ENCODE measurements around the gene IFI27L2. TPM values are rescaled to one million over a fixed set of nuclear protein-coding genes. Genes with fewer than 3 reads are reported as not detected.

The IFI27L2 gene
- total and polyA plus RNA-seq, 2 experiments from 2014 or later, result 23.4 to 38.5 TPM

GRCh38 chr14:94128216-94128839, 1.1 kb downstream of the IFI27L2 start (continued):
- TF ChIP-seq, protein P1, sequence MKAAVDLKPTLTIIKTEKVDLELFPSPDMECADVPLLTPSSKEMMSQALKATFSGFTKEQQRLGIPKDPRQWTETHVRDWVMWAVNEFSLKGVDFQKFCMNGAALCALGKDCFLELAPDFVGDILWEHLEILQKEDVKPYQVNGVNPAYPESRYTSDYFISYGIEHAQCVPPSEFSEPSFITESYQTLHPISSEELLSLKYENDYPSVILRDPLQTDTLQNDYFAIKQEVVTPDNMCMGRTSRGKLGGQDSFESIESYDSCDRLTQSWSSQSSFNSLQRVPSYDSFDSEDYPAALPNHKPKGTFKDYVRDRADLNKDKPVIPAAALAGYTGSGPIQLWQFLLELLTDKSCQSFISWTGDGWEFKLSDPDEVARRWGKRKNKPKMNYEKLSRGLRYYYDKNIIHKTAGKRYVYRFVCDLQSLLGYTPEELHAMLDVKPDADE (IDR thresholded peaks at IDR 0.05), result no peak
- no peak for TF ChIP-seq NANOG (IDR thresholded peaks at IDR 0.05; ENCODE audit: borderline replicate concordance)
- no peak for TF ChIP-seq STAT1 (IDR thresholded peaks at IDR 0.05; ENCODE audit: unreplicated experiment)
- TF ChIP-seq POLR2AphosphoS5 (IDR thresholded peaks at IDR 0.05; ENCODE audit: low read depth), result no peak
- TF ChIP-seq ZNF331 (CRISPR knock-in tag; IDR thresholded peaks at IDR 0.05; ENCODE audit: low read depth), result no peak
- no peak for TF ChIP-seq ZNF114 (CRISPR knock-in tag; IDR thresholded peaks at IDR 0.05)

- Histone ChIP-seq H3F3A (replicated peaks; ENCODE audit: low read depth) (no peaks in the 10 kb centered on the region), H2AFZ (no peak overlapping the region), H3K9me2 (ENCODE audit: insufficient read depth) (no peaks in the 10 kb centered on the region), H3K27me3 (ENCODE audit: insufficient read depth) (no peaks in the 10 kb centered on the region), H3K27ac (ENCODE audit: low read depth) (no peak overlapping the region), H3K4me1 (ENCODE audit: insufficient read depth) (peaks cover 11% of the 10 kb centered on the region; the same call in 1 of the 2 replicates), H3K4me2 (no peak overlapping the region), H4K20me1 (replicated peaks; ENCODE audit: insufficient read depth) (no peaks in the 10 kb centered on the region), H3K79me2 (replicated peaks; ENCODE audit: insufficient read depth) (no peaks in the 10 kb centered on the region), H3K4me3 (no peak overlapping the region), H3K36me3 (ENCODE audit: insufficient read depth) (no peaks in the 10 kb centered on the region)
- ATAC-seq (no peak), DNase-seq (ENCODE audit: low spot score) (no peak)
- Mint-ChIP-seq H3K4me1 (peaks cover 8% of the 10 kb centered on the region), H3K27me3 (ENCODE audit: insufficient read depth, low read depth, poor library complexity) (peaks cover 5% of the 10 kb centered on the region), H3K4me3 (no peak overlapping the region), H3K36me3 (ENCODE audit: low read depth) (no peaks in the 10 kb centered on the region; the same call in 2 of the 3 replicates), H3K27ac (no peak overlapping the region), H3K9me3 (peaks cover 4% of the 10 kb centered on the region; the same call in 1 of the 3 replicates)
- TF ChIP-seq, protein P2, sequence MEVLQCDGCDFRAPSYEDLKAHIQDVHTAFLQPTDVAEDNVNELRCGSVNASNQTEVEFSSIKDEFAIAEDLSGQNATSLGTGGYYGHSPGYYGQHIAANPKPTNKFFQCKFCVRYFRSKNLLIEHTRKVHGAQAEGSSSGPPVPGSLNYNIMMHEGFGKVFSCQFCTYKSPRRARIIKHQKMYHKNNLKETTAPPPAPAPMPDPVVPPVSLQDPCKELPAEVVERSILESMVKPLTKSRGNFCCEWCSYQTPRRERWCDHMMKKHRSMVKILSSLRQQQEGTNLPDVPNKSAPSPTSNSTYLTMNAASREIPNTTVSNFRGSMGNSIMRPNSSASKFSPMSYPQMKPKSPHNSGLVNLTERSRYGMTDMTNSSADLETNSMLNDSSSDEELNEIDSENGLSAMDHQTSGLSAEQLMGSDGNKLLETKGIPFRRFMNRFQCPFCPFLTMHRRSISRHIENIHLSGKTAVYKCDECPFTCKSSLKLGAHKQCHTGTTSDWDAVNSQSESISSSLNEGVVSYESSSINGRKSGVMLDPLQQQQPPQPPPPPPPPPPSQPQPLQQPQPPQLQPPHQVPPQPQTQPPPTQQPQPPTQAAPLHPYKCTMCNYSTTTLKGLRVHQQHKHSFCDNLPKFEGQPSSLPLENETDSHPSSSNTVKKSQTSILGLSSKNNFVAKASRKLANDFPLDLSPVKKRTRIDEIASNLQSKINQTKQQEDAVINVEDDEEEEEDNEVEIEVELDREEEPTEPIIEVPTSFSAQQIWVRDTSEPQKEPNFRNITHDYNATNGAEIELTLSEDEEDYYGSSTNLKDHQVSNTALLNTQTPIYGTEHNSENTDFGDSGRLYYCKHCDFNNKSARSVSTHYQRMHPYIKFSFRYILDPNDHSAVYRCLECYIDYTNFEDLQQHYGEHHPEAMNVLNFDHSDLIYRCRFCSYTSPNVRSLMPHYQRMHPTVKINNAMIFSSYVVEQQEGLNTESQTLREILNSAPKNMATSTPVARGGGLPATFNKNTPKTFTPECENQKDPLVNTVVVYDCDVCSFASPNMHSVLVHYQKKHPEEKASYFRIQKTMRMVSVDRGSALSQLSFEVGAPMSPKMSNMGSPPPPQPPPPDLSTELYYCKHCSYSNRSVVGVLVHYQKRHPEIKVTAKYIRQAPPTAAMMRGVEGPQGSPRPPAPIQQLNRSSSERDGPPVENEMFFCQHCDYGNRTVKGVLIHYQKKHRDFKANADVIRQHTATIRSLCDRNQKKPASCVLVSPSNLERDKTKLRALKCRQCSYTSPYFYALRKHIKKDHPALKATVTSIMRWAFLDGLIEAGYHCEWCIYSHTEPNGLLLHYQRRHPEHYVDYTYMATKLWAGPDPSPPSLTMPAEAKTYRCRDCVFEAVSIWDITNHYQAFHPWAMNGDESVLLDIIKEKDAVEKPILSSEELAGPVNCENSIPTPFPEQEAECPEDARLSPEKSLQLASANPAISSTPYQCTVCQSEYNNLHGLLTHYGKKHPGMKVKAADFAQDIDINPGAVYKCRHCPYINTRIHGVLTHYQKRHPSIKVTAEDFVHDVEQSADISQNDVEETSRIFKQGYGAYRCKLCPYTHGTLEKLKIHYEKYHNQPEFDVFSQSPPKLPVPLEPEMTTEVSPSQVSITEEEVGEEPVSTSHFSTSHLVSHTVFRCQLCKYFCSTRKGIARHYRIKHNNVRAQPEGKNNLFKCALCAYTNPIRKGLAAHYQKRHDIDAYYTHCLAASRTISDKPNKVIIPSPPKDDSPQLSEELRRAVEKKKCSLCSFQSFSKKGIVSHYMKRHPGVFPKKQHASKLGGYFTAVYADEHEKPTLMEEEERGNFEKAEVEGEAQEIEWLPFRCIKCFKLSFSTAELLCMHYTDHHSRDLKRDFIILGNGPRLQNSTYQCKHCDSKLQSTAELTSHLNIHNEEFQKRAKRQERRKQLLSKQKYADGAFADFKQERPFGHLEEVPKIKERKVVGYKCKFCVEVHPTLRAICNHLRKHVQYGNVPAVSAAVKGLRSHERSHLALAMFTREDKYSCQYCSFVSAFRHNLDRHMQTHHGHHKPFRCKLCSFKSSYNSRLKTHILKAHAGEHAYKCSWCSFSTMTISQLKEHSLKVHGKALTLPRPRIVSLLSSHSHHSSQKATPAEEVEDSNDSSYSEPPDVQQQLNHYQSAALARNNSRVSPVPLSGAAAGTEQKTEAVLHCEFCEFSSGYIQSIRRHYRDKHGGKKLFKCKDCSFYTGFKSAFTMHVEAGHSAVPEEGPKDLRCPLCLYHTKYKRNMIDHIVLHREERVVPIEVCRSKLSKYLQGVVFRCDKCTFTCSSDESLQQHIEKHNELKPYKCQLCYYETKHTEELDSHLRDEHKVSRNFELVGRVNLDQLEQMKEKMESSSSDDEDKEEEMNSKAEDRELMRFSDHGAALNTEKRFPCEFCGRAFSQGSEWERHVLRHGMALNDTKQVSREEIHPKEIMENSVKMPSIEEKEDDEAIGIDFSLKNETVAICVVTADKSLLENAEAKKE (CRISPR knock-in tag; IDR thresholded peaks at IDR 0.05), result no peak
- no peak for TF ChIP-seq EZH2phosphoT487 (IDR thresholded peaks at IDR 0.05; ENCODE audit: unreplicated experiment)
- no peak for TF ChIP-seq STAT1 (IDR thresholded peaks at IDR 0.05; ENCODE audit: unreplicated experiment)
- no peak for TF ChIP-seq JUNB (IDR thresholded peaks at IDR 0.05; ENCODE audit: unreplicated experiment)
- no peak for TF ChIP-seq REST (IDR thresholded peaks at IDR 0.05; ENCODE audit: unreplicated experiment)
- TF ChIP-seq ZNF114 (CRISPR knock-in tag; IDR thresholded peaks at IDR 0.05), result no peak
- TF ChIP-seq ZNF331 (CRISPR knock-in tag; IDR thresholded peaks at IDR 0.05; ENCODE audit: low read depth), result no peak
- TF ChIP-seq CREB1 (CRISPR knock-in tag; IDR thresholded peaks at IDR 0.05; ENCODE audit: low read depth), result no peak
- TF ChIP-seq NANOG (IDR thresholded peaks at IDR 0.05; ENCODE audit: borderline replicate concordance), result no peak
- TF ChIP-seq, protein P1 (IDR thresholded peaks at IDR 0.05), result no peak
- TF ChIP-seq EZH2 (IDR thresholded peaks at IDR 0.05; ENCODE audit: low read depth, unreplicated experiment), result no peak
- no peak for TF ChIP-seq POLR2AphosphoS5 (IDR thresholded peaks at IDR 0.05; ENCODE audit: low read depth)
Measured at GRCh38 chr14:94127330-94127729, 2.1 kb downstream of the IFI27L2 start.
